Natural killer cell (primary cell): ENCODE results near the gene FRMD4A. TPM values are rescaled to one million over a fixed set of nuclear protein-coding genes. Genes with fewer than 3 reads are reported as not detected.

Experiments
- ATAC-seq, 3 donors: fragments of 150-1000 bp in 2 of 3; fragments of 200-7000 bp in 1 of 3; cut with Tn5 transposase; 1 replicate in 1 of 3; 2 replicates in 2 of 3; pipeline ENCODE4 v1.10.0; 2021; ENCODE audit warnings: mild to moderate bottlenecking in 2 of 3, moderate library complexity in 2 of 3
- DNase-seq, 2 donors: peaks; one replicate each; pipeline versions ENCODE4 v3.0.0 to v3.0.0-alpha.2; 2013 to 2021; ENCODE audit warnings: mixed read lengths in 1 of 2
- H3K27ac ChIP-seq: one replicate; pipeline ENCODE4 v1.5.1; 2013; ENCODE audit warnings: mild to moderate bottlenecking, low read length
- H3K27me3 ChIP-seq: one replicate; pipeline ENCODE4 v1.6.1; 2013; ENCODE audit warnings: low read length; ENCODE audit not compliant: control insufficient read depth, insufficient read depth
- H3K36me3 ChIP-seq: one replicate; pipeline ENCODE4 v1.6.1; 2013; ENCODE audit warnings: low read length; ENCODE audit not compliant: control insufficient read depth, insufficient read depth
- H3K4me1 ChIP-seq: one replicate; pipeline ENCODE4 v1.6.1; 2013; ENCODE audit warnings: low read length; ENCODE audit not compliant: control insufficient read depth, insufficient read depth
- H3K4me3 ChIP-seq: one replicate; pipeline ENCODE4 v1.5.1; 2013; ENCODE audit warnings: low read length
- H3K9me3 ChIP-seq: one replicate; pipeline ENCODE4 v1.6.1; 2013; ENCODE audit warnings: low read length; ENCODE audit not compliant: control insufficient read depth, insufficient read depth
- H3K27ac Mint-ChIP-seq, 2 donors: one replicate each; pipeline ENCODE4 v1.8.0; 2022; ENCODE audit warnings: mild to moderate bottlenecking in 2 of 2, mixed read lengths in 2 of 2, moderate library complexity in 1 of 2
- H3K27me3 Mint-ChIP-seq, 2 donors: one replicate each; pipeline ENCODE4 v1.8.0; 2022; ENCODE audit warnings: low read depth in 2 of 2, mixed read lengths in 2 of 2
- H3K36me3 Mint-ChIP-seq: one replicate; pipeline ENCODE4 v1.8.0; 2022; ENCODE audit warnings: mixed read lengths
- H3K4me1 Mint-ChIP-seq, 2 donors: one replicate each; pipeline ENCODE4 v1.8.0; 2022; ENCODE audit warnings: mixed read lengths in 2 of 2
- H3K4me3 Mint-ChIP-seq: one replicate; pipeline ENCODE4 v1.8.0; 2022; ENCODE audit warnings: mild to moderate bottlenecking, moderate library complexity, mixed read lengths
- H3K9me3 Mint-ChIP-seq, 2 donors: one replicate each; pipeline ENCODE4 v1.8.0; 2022; ENCODE audit warnings: mixed read lengths in 2 of 2
- CTCF ChIP-seq: fragments of 200-600 bp; IDR thresholded peaks from one replicate; pipeline ENCODE4 v1.8.0; 2022; ENCODE audit warnings: antibody characterized with exemption
- WGBS: methylation state at CpG from one replicate; pipeline ENCODE4 v1.1.7; 2013; ENCODE audit warnings: missing lambda C conversion rate; ENCODE audit not compliant: insufficient coverage; 5-methylcytosine and 5-hydroxymethylcytosine counted together
- intact Hi-C: fragments of 100-400 bp; cut with micrococcal nuclease; formaldehyde crosslinking; loops from one replicate; pipeline ENCODE4 v1.14.2; 2022
- total RNA-seq, 4 donors: library from RNA; stranded (reverse); fragments of 120-200 nt in 1 of 4; gene quantifications; one replicate each; pipeline versions ENCODE4 v1.2.3 to v1.2.4, GENCODE V29; 2013 to 2022

The FRMD4A gene
- total RNA-seq, 3 donors from 2014 or later (not counting 1 experiment from before 2014, with no cell fraction given) = 0.36 to 0.38 TPM; not detected in 1

- no peaks in the 10 kb centered on the region for H3K4me1 Mint-ChIP-seq
- Histone ChIP-seq H3K27me3 (no peaks in the 10 kb centered on the region), H3K9me3 (no peaks in the 10 kb centered on the region), H3K27ac (no peak overlapping the region), H3K36me3 (no peaks in the 10 kb centered on the region), H3K4me1 (no peaks in the 10 kb centered on the region), H3K4me3 (no peak overlapping the region)
- no peak overlapping the region for H3K4me3 Mint-ChIP-seq
- H3K27me3 Mint-ChIP-seq = peaks cover 2 to 11% of the 10 kb centered on the region in 2 donors
- H3K27ac Mint-ChIP-seq = no peak overlapping the region
- no peak for DNase-seq
- no peak for ATAC-seq
- H3K9me3 Mint-ChIP-seq = no peaks in the 10 kb centered on the region
- intact Hi-C loops = no loop called here
- no peak for TF ChIP-seq CTCF
- 89% methylated on average over 11 of the region's 12 CpGs for WGBS
- no peaks in the 10 kb centered on the region for H3K36me3 Mint-ChIP-seq
These were observed 461.4 kb downstream of the FRMD4A start for GRCh38 chr10:13869295-13869664.

- Mint-ChIP-seq H3K9me3 (no peaks in the 10 kb centered on the region), H3K36me3 (no peaks in the 10 kb centered on the region), H3K27me3 (peaks cover 2 to 11% of the 10 kb centered on the region in 2 donors), H3K27ac (no peak overlapping the region), H3K4me1 (no peaks in the 10 kb centered on the region), H3K4me3 (no peak overlapping the region)
- Histone ChIP-seq H3K27me3 (no peaks in the 10 kb centered on the region), H3K9me3 (no peaks in the 10 kb centered on the region), H3K27ac (no peak overlapping the region), H3K4me3 (no peak overlapping the region), H3K36me3 (no peaks in the 10 kb centered on the region), H3K4me1 (no peaks in the 10 kb centered on the region)
- DNase-seq (no peak), ATAC-seq (no peak)
- intact Hi-C loops = no loop called here
- WGBS = 89% methylated on average over 18 of the region's 18 CpGs
- no peak for TF ChIP-seq CTCF
These were observed 462.0 kb downstream of the FRMD4A start for GRCh38 chr10:13868528-13869294.

- Histone ChIP-seq H3K4me3 (no peak overlapping the region), H3K9me3 (no peaks in the 10 kb centered on the region), H3K27ac (no peak overlapping the region), H3K36me3 (no peaks in the 10 kb centered on the region), H3K4me1 (no peaks in the 10 kb centered on the region), H3K27me3 (no peaks in the 10 kb centered on the region)
- no peak for TF ChIP-seq CTCF
- Mint-ChIP-seq H3K27ac (no peak overlapping the region), H3K4me1 (no peaks in the 10 kb centered on the region), H3K9me3 (no peaks in the 10 kb centered on the region), H3K36me3 (no peaks in the 10 kb centered on the region), H3K27me3 (peaks cover 2 to 3% of the 10 kb centered on the region in 2 donors), H3K4me3 (no peak overlapping the region)
- 33% methylated on average over 1 of the region's 1 CpG for WGBS
- ATAC-seq (no peak), DNase-seq (no peak)
- intact Hi-C loops = no loop called here
These were observed 462.9 kb downstream of the FRMD4A start for GRCh38 chr10:13867822-13868221.
